ENCODE results near the gene TNS3.

The TNS3 gene

DNA sequence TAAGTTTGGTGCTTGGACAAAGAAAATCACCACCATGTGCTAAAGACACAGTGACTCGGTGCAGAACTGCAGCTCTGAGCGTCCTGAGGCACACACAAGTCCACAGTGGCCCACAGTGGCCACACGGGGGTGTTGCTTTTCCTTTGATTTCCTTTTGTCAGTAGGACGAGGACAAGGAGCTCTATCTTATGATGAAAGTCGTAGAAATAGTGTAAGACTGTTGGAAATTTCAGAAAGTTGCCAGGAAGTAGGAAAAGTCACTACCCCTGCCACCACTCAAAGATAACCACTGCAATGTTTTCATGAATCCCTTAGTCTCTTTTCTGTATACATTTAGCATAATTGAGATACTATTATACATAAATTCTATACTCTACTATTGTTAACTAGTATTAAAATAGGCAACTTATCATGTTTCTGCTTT is 146.0 kb downstream of the TNS3 start:
- no peaks in the 10 kb centered on the region for H3K4me1 ChIP-seq (ENCODE audit: insufficient read depth, low read length)
- H3K36me3 ChIP-seq (ENCODE audit: insufficient read depth, low read length): peaks cover 8% of the 10 kb centered on the region
- H3K4me3 ChIP-seq (ENCODE audit: low read length): no peak overlapping the region
- H3K27me3 ChIP-seq (ENCODE audit: insufficient read depth, low read length): no peaks in the 10 kb centered on the region
- H2AFZ ChIP-seq (ENCODE audit: low read depth, low read length): no peak overlapping the region
- no peaks in the 10 kb centered on the region for H3K9me3 ChIP-seq (ENCODE audit: low read length)

DNA sequence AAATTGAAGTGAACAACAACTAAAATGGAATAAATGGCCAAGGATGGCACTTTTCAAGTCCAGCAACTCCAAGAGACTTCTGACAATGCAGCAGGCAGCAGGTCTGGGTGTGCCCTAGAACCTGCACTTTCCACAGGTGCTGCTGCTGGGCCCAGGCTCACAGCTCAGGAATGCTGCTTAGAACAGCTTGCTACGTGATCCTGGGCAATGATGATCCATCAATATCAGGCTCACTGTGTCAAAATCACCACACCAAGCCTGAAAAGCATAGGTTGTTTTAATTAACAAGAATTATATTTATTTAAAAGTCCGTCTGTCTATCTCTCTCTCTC is 148.4 kb downstream of the TNS3 start:
- H3K9me3 ChIP-seq (ENCODE audit: low read length): no peaks in the 10 kb centered on the region
- no peak overlapping the region for H2AFZ ChIP-seq (ENCODE audit: low read depth, low read length)
- no peaks in the 10 kb centered on the region for H3K27me3 ChIP-seq (ENCODE audit: insufficient read depth, low read length)
- H3K36me3 ChIP-seq (ENCODE audit: insufficient read depth, low read length): peaks cover 2% of the 10 kb centered on the region
- no peak overlapping the region for H3K4me3 ChIP-seq (ENCODE audit: low read length)
- H3K4me1 ChIP-seq (ENCODE audit: insufficient read depth, low read length): no peaks in the 10 kb centered on the region

DNA sequence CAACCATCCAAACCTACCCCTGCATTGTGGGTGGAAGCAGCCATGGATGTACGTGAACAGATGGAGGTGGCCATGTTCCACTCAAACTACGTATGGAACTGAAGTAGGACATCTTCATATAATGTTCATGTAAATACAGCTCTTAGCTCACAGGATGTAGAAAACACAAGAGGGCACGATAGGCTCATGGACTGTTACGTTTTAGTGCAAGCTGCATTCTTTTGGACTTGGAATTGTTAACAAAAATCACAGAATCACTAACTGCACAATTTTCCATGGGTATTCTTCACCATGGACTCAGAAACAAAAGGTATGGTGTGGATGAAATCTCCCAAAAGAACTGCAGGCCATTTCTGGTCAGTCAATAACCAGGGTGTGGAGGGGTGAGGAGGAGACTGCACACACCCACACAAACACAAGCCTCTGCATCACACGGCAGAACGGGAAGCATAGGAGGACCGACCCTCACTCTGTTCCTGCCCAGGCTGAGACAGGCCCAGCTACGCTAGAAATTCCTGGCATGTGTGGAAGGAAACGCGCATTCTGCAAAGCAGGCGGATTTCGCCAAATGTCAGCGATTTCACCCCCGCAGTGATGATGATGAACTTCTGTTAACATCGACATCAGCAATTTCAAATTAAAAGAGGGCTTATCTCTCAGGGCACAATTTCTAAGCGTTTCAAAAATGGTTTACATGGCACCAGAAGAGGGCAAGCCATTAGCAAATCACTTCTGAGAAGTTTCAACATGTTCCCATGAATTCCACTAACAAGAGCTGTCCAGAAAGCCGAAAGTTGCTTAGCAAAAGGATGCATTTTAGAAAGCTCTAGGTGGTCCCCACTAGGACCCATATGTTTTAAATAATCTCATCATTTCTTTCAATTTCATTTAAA is 149.0 kb downstream of the TNS3 start:
- H3K27me3 ChIP-seq (ENCODE audit: insufficient read depth, low read length): no peaks in the 10 kb centered on the region
- no peak overlapping the region for H3K4me3 ChIP-seq (ENCODE audit: low read length)
- peaks cover 2% of the 10 kb centered on the region for H3K36me3 ChIP-seq (ENCODE audit: insufficient read depth, low read length)
- H3K4me1 ChIP-seq (ENCODE audit: insufficient read depth, low read length): no peaks in the 10 kb centered on the region
- no peak overlapping the region for H2AFZ ChIP-seq (ENCODE audit: low read depth, low read length)
- H3K9me3 ChIP-seq (ENCODE audit: low read length): no peaks in the 10 kb centered on the region

DNA sequence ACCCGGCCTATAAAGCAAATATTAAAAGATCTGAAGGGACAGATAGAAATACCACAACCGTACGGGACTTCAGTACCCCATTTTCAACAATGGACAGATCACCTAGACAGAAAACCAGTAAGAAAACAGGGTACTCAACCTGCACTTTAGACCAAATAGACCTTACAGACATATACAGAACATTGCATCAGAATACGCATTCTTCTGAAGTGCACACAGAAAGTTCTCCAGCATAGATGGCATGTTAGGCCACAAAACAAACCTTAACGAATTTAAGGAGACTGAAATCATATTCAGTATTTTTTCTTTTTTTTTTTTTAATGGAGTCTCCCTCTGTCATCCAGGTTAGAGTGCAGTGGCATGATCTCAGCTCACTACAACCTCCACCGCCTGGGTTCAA is 151.5 kb downstream of the TNS3 start:
- no peaks in the 10 kb centered on the region for H3K9me3 ChIP-seq (ENCODE audit: low read length)
- no peak overlapping the region for H3K4me3 ChIP-seq (ENCODE audit: low read length)
- no peak overlapping the region for H2AFZ ChIP-seq (ENCODE audit: low read depth, low read length)
- peaks cover 2% of the 10 kb centered on the region for H3K36me3 ChIP-seq (ENCODE audit: insufficient read depth, low read length)
- no peaks in the 10 kb centered on the region for H3K4me1 ChIP-seq (ENCODE audit: insufficient read depth, low read length)
- H3K27me3 ChIP-seq (ENCODE audit: insufficient read depth, low read length): no peaks in the 10 kb centered on the region

DNA sequence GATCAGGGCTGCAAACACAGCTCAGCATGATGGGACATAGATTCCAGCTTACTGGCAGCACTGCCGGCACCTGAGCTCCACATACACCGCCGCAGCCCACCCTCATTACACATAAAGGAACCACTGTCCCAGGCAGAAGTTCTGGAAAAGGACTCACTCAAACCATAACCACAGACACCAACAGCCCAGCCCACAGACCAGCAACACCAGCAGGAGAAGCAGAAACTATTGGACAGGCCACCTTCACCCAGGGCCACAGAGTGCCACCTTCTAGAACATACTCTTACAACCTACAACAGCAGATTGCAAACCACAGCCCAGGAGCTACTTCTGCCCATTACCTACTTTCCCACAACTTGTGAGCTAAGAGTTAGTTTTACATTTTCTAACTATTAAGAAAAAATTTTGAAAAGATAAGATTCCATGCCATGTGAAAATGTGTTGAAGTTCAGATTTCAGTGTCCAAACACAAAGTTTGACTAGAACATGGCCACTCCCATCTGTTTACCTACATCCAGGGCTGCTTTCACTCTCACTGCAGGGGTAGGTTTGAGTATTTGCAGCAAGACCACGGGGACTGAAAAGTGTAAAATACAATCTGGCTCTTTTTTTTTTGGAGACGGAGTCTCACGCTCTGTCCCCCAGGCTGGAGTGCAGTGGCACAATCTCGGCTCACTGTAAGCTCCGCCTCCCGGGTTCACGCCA is 153.0 kb downstream of the TNS3 start:
- H3K27me3 ChIP-seq (ENCODE audit: insufficient read depth, low read length): no peaks in the 10 kb centered on the region
- no peak overlapping the region for H3K4me3 ChIP-seq (ENCODE audit: low read length)
- no peaks in the 10 kb centered on the region for H3K9me3 ChIP-seq (ENCODE audit: low read length)
- H2AFZ ChIP-seq (ENCODE audit: low read depth, low read length): no peak overlapping the region
- H3K4me1 ChIP-seq (ENCODE audit: insufficient read depth, low read length): no peaks in the 10 kb centered on the region
- H3K36me3 ChIP-seq (ENCODE audit: insufficient read depth, low read length): peaks cover 2% of the 10 kb centered on the region

DNA sequence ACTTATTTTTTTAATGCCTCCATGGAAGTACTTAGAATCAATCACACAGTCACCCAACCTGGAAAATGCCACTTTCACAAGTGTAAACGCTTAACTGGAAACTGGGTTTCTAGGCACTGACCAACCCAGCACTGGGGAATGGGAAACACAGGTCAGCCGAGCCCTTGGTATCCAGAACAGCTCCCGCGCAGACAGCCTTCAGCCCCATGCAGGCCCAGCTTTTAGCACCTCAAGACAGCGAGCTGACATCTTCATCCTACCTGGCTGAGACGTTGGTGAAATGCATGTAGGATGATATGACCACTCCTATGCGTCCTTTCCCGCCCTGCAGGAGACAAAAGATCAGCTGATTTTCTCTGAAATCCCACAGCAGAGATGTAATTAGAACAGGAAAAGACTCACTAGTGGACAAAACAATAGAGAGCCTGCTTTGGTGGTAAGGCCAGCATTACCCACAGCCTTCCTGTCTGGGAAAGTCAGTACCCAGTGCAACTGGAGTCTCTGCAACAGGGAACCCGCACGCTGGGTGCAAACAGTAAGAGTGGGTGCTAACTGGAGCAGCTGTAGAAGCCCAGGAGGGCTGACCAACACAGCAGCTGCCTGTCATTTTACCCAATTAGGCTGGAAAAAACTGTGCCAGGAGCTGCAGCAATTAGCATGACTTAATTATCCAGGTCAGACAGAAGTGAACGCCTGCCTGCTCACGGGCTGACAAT is 153.7 kb downstream of the TNS3 start:
- Histone ChIP-seq H3K27me3 (ENCODE audit: insufficient read depth, low read length) (no peaks in the 10 kb centered on the region), H3K4me1 (ENCODE audit: insufficient read depth, low read length) (no peaks in the 10 kb centered on the region), H3K36me3 (ENCODE audit: insufficient read depth, low read length) (peaks cover 4% of the 10 kb centered on the region), H3K9me3 (ENCODE audit: low read length) (no peaks in the 10 kb centered on the region), H2AFZ (ENCODE audit: low read depth, low read length) (no peak overlapping the region), H3K4me3 (ENCODE audit: low read length) (no peak overlapping the region)

DNA sequence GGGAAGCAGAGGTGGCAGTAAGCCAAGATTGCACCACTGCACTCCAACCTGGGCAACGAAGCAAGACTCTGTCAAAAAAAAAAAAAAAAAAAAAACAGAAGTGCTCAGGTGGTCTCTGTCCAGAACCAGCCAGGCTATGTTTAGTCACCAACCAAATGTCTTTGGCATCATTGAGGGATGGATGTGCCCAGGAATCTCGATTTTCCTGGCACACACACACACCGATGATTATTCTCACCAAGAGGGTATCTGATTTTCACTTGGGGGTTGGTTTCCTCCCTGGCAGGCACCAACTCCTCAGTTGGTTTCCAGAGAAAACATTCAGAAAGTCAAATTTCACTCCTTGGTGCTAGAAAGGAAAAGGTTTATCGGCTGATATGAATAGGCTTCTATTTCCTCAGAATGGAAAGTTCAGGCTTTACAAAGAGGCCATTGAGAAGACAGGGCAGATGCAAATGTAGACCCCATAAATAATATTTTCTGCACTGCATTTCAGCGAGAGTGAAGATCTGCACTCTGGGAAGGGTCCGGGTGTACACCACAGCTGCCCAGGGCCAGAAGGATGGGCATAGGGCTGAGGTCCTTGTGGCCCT is 154.8 kb downstream of the TNS3 start:
- Histone ChIP-seq H3K4me3 (ENCODE audit: low read length) (no peak overlapping the region), H3K27me3 (ENCODE audit: insufficient read depth, low read length) (no peaks in the 10 kb centered on the region), H2AFZ (ENCODE audit: low read depth, low read length) (no peak overlapping the region), H3K9me3 (ENCODE audit: low read length) (peaks cover 2% of the 10 kb centered on the region), H3K4me1 (ENCODE audit: insufficient read depth, low read length) (no peaks in the 10 kb centered on the region), H3K36me3 (ENCODE audit: insufficient read depth, low read length) (peaks cover 5% of the 10 kb centered on the region)

DNA sequence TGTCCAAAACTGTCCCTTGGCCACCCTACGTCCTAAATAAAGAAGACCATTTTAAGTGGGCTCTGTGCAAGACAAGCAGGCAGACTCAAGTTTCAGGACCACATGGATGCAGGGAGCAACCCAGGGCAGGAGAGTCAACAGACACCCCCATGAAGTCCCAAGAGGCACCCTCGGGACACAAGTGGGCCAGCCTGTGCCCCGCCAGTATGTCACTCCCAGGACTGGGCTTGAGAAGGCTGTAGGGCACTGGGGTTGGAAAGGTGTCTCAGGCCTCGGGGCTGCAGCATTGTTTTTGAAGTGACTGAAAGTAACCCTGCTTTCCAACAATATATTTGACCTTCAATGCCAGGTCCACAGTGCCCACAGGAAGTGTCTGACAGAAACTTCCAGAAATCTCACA is 157.4 kb downstream of the TNS3 start:
- Histone ChIP-seq H3K36me3 (ENCODE audit: insufficient read depth, low read length) (peaks cover 6% of the 10 kb centered on the region), H3K4me1 (ENCODE audit: insufficient read depth, low read length) (no peaks in the 10 kb centered on the region), H3K4me3 (ENCODE audit: low read length) (no peak overlapping the region), H2AFZ (ENCODE audit: low read depth, low read length) (no peak overlapping the region), H3K27me3 (ENCODE audit: insufficient read depth, low read length) (no peaks in the 10 kb centered on the region), H3K9me3 (ENCODE audit: low read length) (peaks cover 5% of the 10 kb centered on the region)

DNA sequence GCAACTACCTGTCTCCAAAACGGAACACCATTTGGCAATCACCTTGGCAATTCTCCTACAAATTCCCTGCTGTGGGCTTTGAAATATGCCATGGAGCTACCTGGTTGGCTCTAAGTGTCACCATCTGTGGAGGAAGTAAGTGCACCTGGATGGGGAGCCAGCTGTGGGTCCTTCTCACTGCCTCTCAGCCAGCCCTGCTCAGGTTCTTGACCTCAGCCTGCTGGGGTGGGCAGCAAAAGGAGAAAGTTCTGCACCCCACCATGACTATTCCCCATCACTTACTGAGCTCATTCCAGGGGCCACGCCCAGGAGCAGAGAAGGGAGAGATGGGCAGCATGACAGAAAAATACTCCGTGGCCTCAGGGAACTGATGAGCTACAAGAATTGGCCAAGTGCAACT is 158.7 kb downstream of the TNS3 start:
- Histone ChIP-seq H3K27me3 (ENCODE audit: insufficient read depth, low read length) (no peaks in the 10 kb centered on the region), H3K36me3 (ENCODE audit: insufficient read depth, low read length) (peaks cover 6% of the 10 kb centered on the region), H2AFZ (ENCODE audit: low read depth, low read length) (no peak overlapping the region)

DNA sequence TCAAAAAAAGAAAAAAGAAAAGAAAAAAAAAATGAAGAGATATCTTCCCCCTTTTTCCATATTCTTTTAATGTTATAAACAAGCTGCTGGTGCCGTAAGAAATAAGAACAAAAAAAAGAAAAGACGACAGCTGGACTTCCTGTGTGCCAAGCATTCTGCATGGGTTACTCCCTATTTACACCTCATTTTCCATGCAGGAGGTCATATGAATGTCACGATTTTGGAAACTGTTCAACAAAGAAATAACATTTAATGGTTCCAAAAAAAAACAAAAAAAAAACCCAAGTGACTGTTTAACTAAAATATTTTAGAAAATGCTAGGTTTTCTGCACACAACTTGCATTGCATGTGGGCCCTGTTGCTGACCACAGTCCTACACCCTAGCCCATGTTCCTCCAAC is 159.3 kb downstream of the TNS3 start:
- no peaks in the 10 kb centered on the region for H3K27me3 ChIP-seq (ENCODE audit: insufficient read depth, low read length)
- H3K4me3 ChIP-seq (ENCODE audit: low read length): no peak overlapping the region
- no peak overlapping the region for H2AFZ ChIP-seq (ENCODE audit: low read depth, low read length)
- H3K36me3 ChIP-seq (ENCODE audit: insufficient read depth, low read length): peaks cover 6% of the 10 kb centered on the region
- H3K4me1 ChIP-seq (ENCODE audit: insufficient read depth, low read length): no peaks in the 10 kb centered on the region
- peaks cover 5% of the 10 kb centered on the region for H3K9me3 ChIP-seq (ENCODE audit: low read length)

More for the DNA sequence above, 158.7 kb downstream of the TNS3 start:
- H3K4me3 ChIP-seq (ENCODE audit: low read length): no peak overlapping the region
- H3K4me1 ChIP-seq (ENCODE audit: insufficient read depth, low read length): no peaks in the 10 kb centered on the region
- peaks cover 5% of the 10 kb centered on the region for H3K9me3 ChIP-seq (ENCODE audit: low read length)

DNA sequence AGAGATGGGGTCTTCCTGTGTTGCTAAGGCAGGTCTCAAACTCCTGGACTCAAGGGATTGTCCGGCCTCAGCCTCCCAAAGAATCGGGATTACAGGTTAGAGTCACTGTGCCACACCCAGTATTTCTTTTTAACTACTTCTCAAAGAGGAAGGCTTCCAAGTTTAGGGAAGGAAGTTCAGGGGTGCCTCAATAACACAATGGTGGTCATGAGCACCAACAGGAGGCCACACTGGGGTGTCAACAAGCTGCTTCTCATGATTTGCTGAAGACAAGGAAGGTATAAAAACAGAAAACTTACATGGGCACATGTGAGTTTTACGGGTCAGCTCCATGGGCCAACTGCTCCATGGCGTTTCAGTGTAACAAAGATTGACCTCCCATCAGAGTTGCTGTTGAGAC is 160.5 kb downstream of the TNS3 start:
- Histone ChIP-seq H3K4me1 (ENCODE audit: insufficient read depth, low read length) (no peaks in the 10 kb centered on the region), H3K4me3 (ENCODE audit: low read length) (no peak overlapping the region), H3K36me3 (ENCODE audit: insufficient read depth, low read length) (peaks cover 6% of the 10 kb centered on the region)

DNA sequence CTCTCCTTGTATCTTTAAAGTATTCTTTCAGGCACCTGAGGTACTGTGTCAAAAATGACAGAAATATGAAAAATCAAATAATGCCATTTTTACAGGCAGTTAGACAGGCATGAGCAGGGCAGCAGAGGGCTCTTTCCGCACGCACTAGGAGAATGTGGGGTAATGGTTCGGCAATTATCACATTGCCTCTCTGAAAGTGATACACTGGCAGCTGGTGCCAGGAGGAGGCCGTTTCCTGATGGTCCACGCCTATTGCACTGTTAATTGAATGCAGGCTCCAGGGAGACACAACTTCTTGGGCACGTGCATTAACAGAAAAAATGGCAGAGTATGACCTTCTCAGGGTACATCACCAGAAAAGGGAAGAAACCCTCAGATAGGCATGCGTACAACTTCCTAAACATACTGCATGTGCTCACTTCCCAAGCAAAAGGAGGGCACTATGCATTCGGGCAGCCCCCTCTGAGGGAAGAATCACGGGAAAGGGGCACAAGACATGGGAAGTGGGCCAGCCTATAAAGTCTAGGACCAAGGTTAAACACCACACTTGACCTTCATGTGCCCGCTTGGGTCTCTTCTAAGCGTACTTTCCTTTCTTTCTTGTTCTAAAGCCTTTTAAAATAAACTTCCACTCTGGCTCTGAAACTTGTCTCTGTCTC is 161.7 kb downstream of the TNS3 start:
- no peak overlapping the region for H3K4me3 ChIP-seq (ENCODE audit: low read length)
- H2AFZ ChIP-seq (ENCODE audit: low read depth, low read length): no peak overlapping the region
- H3K9me3 ChIP-seq (ENCODE audit: low read length): peaks cover 5% of the 10 kb centered on the region
- H3K27me3 ChIP-seq (ENCODE audit: insufficient read depth, low read length): no peaks in the 10 kb centered on the region
- H3K4me1 ChIP-seq (ENCODE audit: insufficient read depth, low read length): no peaks in the 10 kb centered on the region
- peaks cover 6% of the 10 kb centered on the region for H3K36me3 ChIP-seq (ENCODE audit: insufficient read depth, low read length)

More for the DNA sequence above, 160.5 kb downstream of the TNS3 start:
- peaks cover 5% of the 10 kb centered on the region for H3K9me3 ChIP-seq (ENCODE audit: low read length)
- H2AFZ ChIP-seq (ENCODE audit: low read depth, low read length): no peak overlapping the region
- no peaks in the 10 kb centered on the region for H3K27me3 ChIP-seq (ENCODE audit: insufficient read depth, low read length)
